AG10803 (cell line): ENCODE results near the gene CT83.

Experiments used
- DNase-seq: peaks from one replicate; pipeline ENCODE4 v3.0.0; 2010; ENCODE audit warnings: low read depth
- H3K4me3 ChIP-seq: 2 replicates; pipeline ENCODE4 v1.5.1; 2011; ENCODE audit warnings: mild to moderate bottlenecking, low read length, control low read depth
- CTCF ChIP-seq: conservative IDR thresholded peaks from 2 replicates; pipeline ENCODE4 v1.5.1; 2011; ENCODE audit warnings: mild to moderate bottlenecking, low read length, control low read depth, inconsistent platforms

The CT83 gene

GRCh38 chrX:116435597-116435996, 27.2 kb downstream of the CT83 start:
- TF ChIP-seq CTCF, result no peak
- H3K4me3 ChIP-seq, result no peak overlapping the region
- DNase-seq, result no peak

GRCh38 chrX:116427978-116428377, 34.8 kb downstream of the CT83 start:
- TF ChIP-seq CTCF, result no peak
- no peak for DNase-seq
- no peak overlapping the region for H3K4me3 ChIP-seq

GRCh38 chrX:116417968-116418367, 44.8 kb downstream of the CT83 start:
- no peak for DNase-seq
- no peak for TF ChIP-seq CTCF
- no peak overlapping the region for H3K4me3 ChIP-seq

GRCh38 chrX:116417214-116417613, 45.6 kb downstream of the CT83 start:
- TF ChIP-seq CTCF, result no peak
- no peak overlapping the region for H3K4me3 ChIP-seq
- no peak for DNase-seq

GRCh38 chrX:116413273-116413672, 49.5 kb downstream of the CT83 start:
- no peak overlapping the region for H3K4me3 ChIP-seq
- no peak for DNase-seq
- TF ChIP-seq CTCF, result no peak
